Neuronal stem cell (in vitro differentiated cells): ENCODE data around the gene TECTB.

ENCODE experiments used
- DNase-seq: peaks from one replicate; pipeline ENCODE4 v3.0.0-alpha.2; 2013; ENCODE audit warnings: low spot score
- H2AFZ ChIP-seq: one replicate; pipeline ENCODE4 v1.6.1; 2013; ENCODE audit warnings: mild to moderate bottlenecking, low read length, inconsistent platforms
- H2AK5ac ChIP-seq: 2 replicates; pipeline ENCODE4 v1.6.1; 2013; ENCODE audit warnings: low read depth, mild to moderate bottlenecking, inconsistent platforms, low read length, moderate library complexity, mixed read lengths
- H2BK120ac ChIP-seq: 2 replicates; pipeline ENCODE4 v1.6.1; 2013; ENCODE audit warnings: low read depth, mild to moderate bottlenecking, inconsistent platforms, low read length, moderate library complexity, mixed read lengths
- H2BK12ac ChIP-seq: one replicate; pipeline ENCODE4 v1.6.1; 2013; ENCODE audit warnings: low read length, inconsistent platforms
- H2BK15ac ChIP-seq: 2 replicates; pipeline ENCODE4 v1.6.1; 2013; ENCODE audit warnings: mild to moderate bottlenecking, low read length, inconsistent platforms, mixed read lengths
- H2BK5ac ChIP-seq: one replicate; pipeline ENCODE4 v1.6.1; 2013; ENCODE audit warnings: inconsistent platforms, mild to moderate bottlenecking, low read length, moderate library complexity
- H3K14ac ChIP-seq: one replicate; pipeline ENCODE4 v1.6.1; 2013; ENCODE audit warnings: low read length, inconsistent platforms
- H3K18ac ChIP-seq: 2 replicates; pipeline ENCODE4 v1.6.1; 2013; ENCODE audit warnings: low read length, inconsistent platforms
- H3K23ac ChIP-seq: 2 replicates; pipeline ENCODE4 v1.6.1; 2013; ENCODE audit warnings: low read depth, mild to moderate bottlenecking, mixed read lengths, low read length, inconsistent platforms; ENCODE audit not compliant: poor library complexity
- H3K27ac ChIP-seq: replicated peaks from 3 replicates; pipeline ENCODE4 v1.5.1; 2013; ENCODE audit warnings: low read length, inconsistent platforms
- H3K27me3 ChIP-seq, 3 experiments: 2 replicates each; pipeline ENCODE4 v1.6.1; 2013; ENCODE audit warnings: low read length in 3 of 3, mild to moderate bottlenecking in 2 of 3, inconsistent platforms in 1 of 3, low read depth in 1 of 3, mixed read lengths in 1 of 3, moderate library complexity in 1 of 3; ENCODE audit not compliant: control insufficient read depth in 3 of 3, insufficient read depth in 3 of 3
- H3K36me3 ChIP-seq, 2 donors: replicated peaks in 1 of 2; 2 replicates each; pipeline ENCODE4 v1.6.1; 2013; ENCODE audit warnings: low read length in 2 of 2; ENCODE audit not compliant: control insufficient read depth in 2 of 2, insufficient read depth in 2 of 2
- H3K4ac ChIP-seq: 2 replicates; pipeline ENCODE4 v1.6.1; 2013; ENCODE audit warnings: inconsistent platforms, mild to moderate bottlenecking, low read length, moderate library complexity
- H3K4me1 ChIP-seq, 2 donors: 1 replicate in 1 of 2; 2 replicates in 1 of 2; pipeline ENCODE4 v1.6.1; 2013; ENCODE audit warnings: low read length in 2 of 2, low read depth in 1 of 2; ENCODE audit not compliant: control insufficient read depth in 2 of 2, insufficient read depth in 1 of 2
- H3K4me2 ChIP-seq: one replicate; pipeline ENCODE4 v1.6.1; 2013; ENCODE audit warnings: mild to moderate bottlenecking, low read length, inconsistent platforms; ENCODE audit not compliant: insufficient read depth, poor library complexity, severe bottlenecking
- H3K4me3 ChIP-seq, 2 donors: 2 replicates each; pipeline ENCODE4 v1.5.1; 2013; ENCODE audit warnings: low read length in 2 of 2, mild to moderate bottlenecking in 2 of 2, inconsistent platforms in 1 of 2, moderate library complexity in 1 of 2
- H3K79me1 ChIP-seq: one replicate; pipeline ENCODE4 v1.6.1; 2013; ENCODE audit warnings: low read depth, mild to moderate bottlenecking, inconsistent platforms, low read length, moderate library complexity
- H3K9ac ChIP-seq: one replicate; pipeline ENCODE4 v1.6.1; 2013; ENCODE audit warnings: mild to moderate bottlenecking, low read depth, low read length, inconsistent platforms; ENCODE audit not compliant: poor library complexity
- H3K9me3 ChIP-seq, 2 donors: replicated peaks in 1 of 2; 2 replicates each; pipeline versions ENCODE3 to v1.6.1; 2013; ENCODE audit warnings: low read length in 2 of 2, mild to moderate bottlenecking in 2 of 2, inconsistent platforms in 1 of 2, low read depth in 1 of 2, mixed read lengths in 1 of 2, moderate library complexity in 1 of 2; ENCODE audit not compliant: control insufficient read depth in 2 of 2, insufficient read depth in 1 of 2
- H4K8ac ChIP-seq: one replicate; pipeline ENCODE4 v1.6.1; 2013; ENCODE audit warnings: low read depth, mild to moderate bottlenecking, inconsistent platforms, low read length, moderate library complexity
- H4K91ac ChIP-seq: one replicate; pipeline ENCODE4 v1.6.1; 2013; ENCODE audit warnings: low read length, low read depth, mild to moderate bottlenecking, inconsistent platforms; ENCODE audit not compliant: poor library complexity
- WGBS, 2 donors: extraction: QIAGEN DNeasy Blood & Tissue Kit; methylation state at CpG; one replicate each; pipeline ENCODE4 v1.1.7; 2013; ENCODE audit warnings: missing lambda C conversion rate in 2 of 2, mixed read lengths in 1 of 2; ENCODE audit not compliant: insufficient read length in 2 of 2, insufficient replicate concordance in 1 of 2; ENCODE audit errors: extremely low coverage in 2 of 2; 5-methylcytosine and 5-hydroxymethylcytosine counted together

Gene TECTB

GRCh38 chr10:112303528-112303927 is 20.3 kb downstream of the TECTB start:
- H3K4me3 ChIP-seq, result no peak overlapping the region
- no peak overlapping the region for H2BK5ac ChIP-seq
- H3K27ac ChIP-seq, result no peak overlapping the region
- no peak overlapping the region for H2AFZ ChIP-seq
- H3K18ac ChIP-seq, result no peak overlapping the region
- no peak overlapping the region for H2BK120ac ChIP-seq
- no peaks in the 10 kb centered on the region for H3K36me3 ChIP-seq
- H3K27me3 ChIP-seq, result no peaks in the 10 kb centered on the region
- no peak overlapping the region for H2BK12ac ChIP-seq
- DNase-seq, result no peak
- H2BK15ac ChIP-seq, result no peak overlapping the region
- H3K14ac ChIP-seq, result no peak overlapping the region
- H3K4me2 ChIP-seq, result no peak overlapping the region
- H3K9ac ChIP-seq, result no peak overlapping the region
- no peaks in the 10 kb centered on the region for H3K9me3 ChIP-seq
- no peaks in the 10 kb centered on the region for H3K79me1 ChIP-seq
- H2AK5ac ChIP-seq, result no peak overlapping the region
- H3K23ac ChIP-seq, result no peak overlapping the region
- no CpG with 5 or more reads among the region's 2 CpGs for WGBS, 2 donors
- H3K4me1 ChIP-seq, result no peaks in the 10 kb centered on the region
- H4K8ac ChIP-seq, result no peak overlapping the region
- no peak overlapping the region for H3K4ac ChIP-seq
- H4K91ac ChIP-seq, result no peak overlapping the region

DNA sequence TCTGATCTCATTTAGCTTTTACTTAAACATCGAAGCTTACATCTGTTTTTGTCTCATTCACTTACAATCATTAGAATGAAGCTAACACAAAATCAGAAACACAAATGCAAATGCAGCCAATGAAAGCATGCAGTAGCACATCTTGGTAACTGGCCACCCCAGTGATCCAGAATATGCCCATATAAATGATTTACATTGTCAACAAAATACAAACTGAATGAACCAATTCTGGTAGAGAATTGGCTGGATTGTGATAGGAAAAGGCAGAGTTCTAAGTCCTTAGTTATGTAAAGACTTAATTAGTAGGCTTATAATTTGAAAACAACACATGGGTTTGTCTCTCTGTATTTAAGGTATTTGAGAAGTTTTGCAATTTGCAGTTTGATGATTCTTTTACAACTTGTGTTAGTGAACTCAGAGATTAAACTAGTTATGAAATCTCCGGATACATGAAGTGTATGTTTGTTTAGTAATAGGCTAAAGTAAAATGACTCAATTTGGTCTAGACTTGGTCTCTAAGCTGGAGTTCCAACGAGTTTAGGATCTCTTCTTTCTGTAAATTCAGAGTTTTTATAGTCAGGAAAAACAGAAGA is 21.2 kb downstream of the TECTB start:
- Histone ChIP-seq H3K4ac (no peak overlapping the region), H2BK12ac (no peak overlapping the region), H3K18ac (no peak overlapping the region), H3K27me3 (no peaks in the 10 kb centered on the region), H2BK5ac (no peak overlapping the region), H3K36me3 (no peaks in the 10 kb centered on the region), H2AFZ (no peak overlapping the region), H3K79me1 (no peaks in the 10 kb centered on the region), H3K4me1 (no peaks in the 10 kb centered on the region), H3K4me2 (no peak overlapping the region), H2AK5ac (no peak overlapping the region), H3K27ac (no peak overlapping the region), H3K23ac (no peak overlapping the region), H2BK120ac (no peak overlapping the region), H3K9me3 (no peaks in the 10 kb centered on the region), H4K91ac (no peak overlapping the region), H3K9ac (no peak overlapping the region), H4K8ac (no peak overlapping the region), H2BK15ac (no peak overlapping the region), H3K14ac (no peak overlapping the region), H3K4me3 (no peak overlapping the region)
- no CpG with 5 or more reads among the region's 3 CpGs for WGBS, 2 donors
- no peak for DNase-seq

- no peak overlapping the region for H2BK15ac ChIP-seq
- H3K9ac ChIP-seq, result no peak overlapping the region
- no peak overlapping the region for H3K4me3 ChIP-seq
- H3K79me1 ChIP-seq, result no peaks in the 10 kb centered on the region
- peak; percentile 44 for DNase-seq
- no peak overlapping the region for H3K14ac ChIP-seq
- no peaks in the 10 kb centered on the region for H3K9me3 ChIP-seq
- no peak overlapping the region for H2BK12ac ChIP-seq
- no peak overlapping the region for H2BK5ac ChIP-seq
- no peak overlapping the region for H2BK120ac ChIP-seq
- no peak overlapping the region for H4K8ac ChIP-seq
- no peaks in the 10 kb centered on the region for H3K36me3 ChIP-seq
- H3K27ac ChIP-seq, result no peak overlapping the region
- H4K91ac ChIP-seq, result no peak overlapping the region
- no peak overlapping the region for H3K23ac ChIP-seq
- H3K4me1 ChIP-seq, result no peaks in the 10 kb centered on the region
- no CpG with 5 or more reads among the region's 7 CpGs for WGBS, 2 donors
- H3K27me3 ChIP-seq, result no peaks in the 10 kb centered on the region
- H2AFZ ChIP-seq, result peak overlapping the region; percentile 37
- H3K18ac ChIP-seq, result no peak overlapping the region
- no peak overlapping the region for H3K4me2 ChIP-seq
- H3K4ac ChIP-seq, result no peak overlapping the region
- H2AK5ac ChIP-seq, result no peak overlapping the region
Measured at GRCh38 chr10:112307358-112308124, 24.3 kb downstream of the TECTB start.

DNA sequence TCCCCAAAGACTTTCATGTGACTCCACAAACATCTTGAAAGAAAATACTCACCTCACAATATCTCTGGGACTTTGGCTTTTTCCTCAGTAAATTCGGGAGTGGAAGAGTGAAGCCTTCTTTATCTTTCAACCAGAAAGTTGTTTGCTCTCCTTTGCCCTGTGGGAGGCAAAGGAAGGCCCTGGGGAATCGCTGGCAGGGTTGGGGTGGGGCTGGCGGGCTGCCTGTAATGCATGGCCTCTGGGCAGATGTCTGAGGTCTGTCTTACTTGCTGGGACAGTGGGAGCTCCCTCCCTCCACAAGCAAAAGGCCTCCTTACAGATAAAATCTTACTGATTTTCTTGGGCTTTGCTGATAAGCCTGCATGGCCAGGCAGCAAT is 24.9 kb downstream of the TECTB start:
- Histone ChIP-seq H3K9ac (no peak overlapping the region), H4K8ac (no peak overlapping the region), H3K27me3 (no peaks in the 10 kb centered on the region), H3K18ac (no peak overlapping the region), H3K79me1 (no peaks in the 10 kb centered on the region), H2BK5ac (no peak overlapping the region), H4K91ac (no peak overlapping the region), H3K36me3 (no peaks in the 10 kb centered on the region), H2AFZ (no peak overlapping the region), H3K4me2 (no peak overlapping the region), H3K9me3 (no peaks in the 10 kb centered on the region), H3K14ac (no peak overlapping the region), H3K4ac (no peak overlapping the region), H3K23ac (no peak overlapping the region), H2AK5ac (no peak overlapping the region), H3K4me1 (no peaks in the 10 kb centered on the region), H2BK15ac (no peak overlapping the region), H3K4me3 (no peak overlapping the region), H2BK12ac (no peak overlapping the region), H2BK120ac (no peak overlapping the region), H3K27ac (no peak overlapping the region)
- no peak for DNase-seq
- no CpG with 5 or more reads among the region's 3 CpGs for whole genome bisulfite sequencing, 2 donors
